Stimulated activated naive CD4-positive, alpha-beta T cell treated with Interleukin-2 at 50 U/mL for 16 hours (primary cell): ENCODE results near the gene KLHDC3.

Experiments used
- DNase-seq: peaks from one replicate; lab custom pipeline; 2025; lab: John Stamatoyannopoulos, UW

The KLHDC3 gene

DNA sequence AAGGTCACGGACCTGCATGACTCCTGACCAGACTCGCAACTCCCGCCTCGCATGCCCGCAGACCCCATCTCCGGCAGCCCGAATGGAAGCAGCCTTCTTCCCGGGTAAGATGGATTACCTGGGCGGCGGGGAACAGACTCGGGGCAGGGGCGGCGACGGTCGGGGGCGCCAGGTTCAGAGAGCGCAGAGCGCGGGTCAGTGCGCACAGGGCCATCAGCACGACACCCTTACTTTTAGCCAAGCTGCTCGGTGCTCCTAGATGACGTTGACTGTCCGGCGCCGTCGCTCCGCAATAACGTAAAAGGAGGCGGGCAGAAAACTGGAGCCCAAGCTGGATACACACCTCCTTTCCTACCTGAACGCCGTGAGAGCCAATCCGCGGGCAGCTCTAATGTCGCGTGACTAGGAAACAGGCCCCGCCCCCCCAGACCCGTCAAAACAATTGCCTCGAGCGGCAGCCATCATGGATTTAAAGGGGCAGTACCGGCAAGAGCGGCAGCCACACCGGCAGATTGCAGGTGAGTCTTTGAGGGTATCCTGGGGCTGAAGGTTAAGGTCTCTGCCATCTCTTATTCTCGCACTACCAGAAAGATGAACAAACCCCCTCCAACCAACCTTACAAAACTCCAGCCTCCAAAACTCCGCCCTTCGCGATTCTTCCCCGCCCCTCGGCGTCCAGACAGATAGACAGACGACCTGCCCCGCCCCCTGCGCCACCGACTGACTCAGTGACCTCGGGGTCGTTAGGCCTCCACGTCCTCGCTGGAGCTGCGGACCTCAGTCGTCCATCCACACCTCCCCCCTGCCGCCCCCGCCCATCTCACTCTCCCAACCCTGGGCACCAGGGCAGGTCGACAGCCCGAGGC lies 45.4 kb downstream of the KLHDC3 start, which contains the start of the genes KLC4 and MRPL2:
TSS of gene KLC4 (plus strand) at position 464 of the 866 bp plus-strand sequence. CDS start 1,705 bp downstream, outside the sequence.
TSS of gene MRPL2 (minus strand) at position 267 of the 866 bp plus-strand sequence. CDS start at position 214, 53 bp downstream.
- peak; percentile 98 for DNase-seq

DNA sequence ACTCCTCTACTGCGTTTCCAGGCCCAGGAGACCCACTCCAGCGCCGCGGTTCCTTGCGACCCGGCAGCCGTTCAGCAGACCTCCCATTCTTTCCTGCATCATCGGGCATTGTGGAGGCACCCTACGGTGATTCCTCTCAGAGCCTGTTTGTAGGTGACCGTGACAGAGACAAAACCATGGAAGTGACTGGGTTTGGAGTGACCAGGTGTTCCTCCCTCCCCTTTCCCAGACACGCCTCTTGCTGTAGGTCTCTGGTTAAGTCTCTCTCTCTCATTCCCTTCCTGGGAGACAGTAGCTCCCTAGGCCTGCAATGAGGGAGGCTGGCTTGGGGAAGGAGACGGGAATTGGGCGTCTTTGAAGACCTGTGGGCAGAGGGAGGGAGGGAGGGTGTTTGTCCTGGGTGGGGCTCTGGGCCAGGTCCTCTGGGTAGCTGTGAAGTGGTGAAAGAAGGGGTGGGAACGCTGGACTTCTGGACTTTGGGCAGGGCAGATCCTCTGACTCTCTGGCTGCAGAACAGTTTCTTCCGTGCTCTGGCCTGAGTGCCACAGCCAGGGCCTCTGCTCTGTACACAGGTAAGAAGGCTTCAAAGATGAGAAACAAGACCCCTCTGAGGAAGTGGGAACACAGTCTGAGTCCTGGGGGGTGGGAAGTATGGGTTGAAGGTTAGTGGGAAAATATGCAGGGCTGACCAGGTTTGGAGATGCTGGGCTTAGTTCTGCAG lies 46.1 kb downstream of the KLHDC3 start:
- DNase-seq, result no peak

DNA sequence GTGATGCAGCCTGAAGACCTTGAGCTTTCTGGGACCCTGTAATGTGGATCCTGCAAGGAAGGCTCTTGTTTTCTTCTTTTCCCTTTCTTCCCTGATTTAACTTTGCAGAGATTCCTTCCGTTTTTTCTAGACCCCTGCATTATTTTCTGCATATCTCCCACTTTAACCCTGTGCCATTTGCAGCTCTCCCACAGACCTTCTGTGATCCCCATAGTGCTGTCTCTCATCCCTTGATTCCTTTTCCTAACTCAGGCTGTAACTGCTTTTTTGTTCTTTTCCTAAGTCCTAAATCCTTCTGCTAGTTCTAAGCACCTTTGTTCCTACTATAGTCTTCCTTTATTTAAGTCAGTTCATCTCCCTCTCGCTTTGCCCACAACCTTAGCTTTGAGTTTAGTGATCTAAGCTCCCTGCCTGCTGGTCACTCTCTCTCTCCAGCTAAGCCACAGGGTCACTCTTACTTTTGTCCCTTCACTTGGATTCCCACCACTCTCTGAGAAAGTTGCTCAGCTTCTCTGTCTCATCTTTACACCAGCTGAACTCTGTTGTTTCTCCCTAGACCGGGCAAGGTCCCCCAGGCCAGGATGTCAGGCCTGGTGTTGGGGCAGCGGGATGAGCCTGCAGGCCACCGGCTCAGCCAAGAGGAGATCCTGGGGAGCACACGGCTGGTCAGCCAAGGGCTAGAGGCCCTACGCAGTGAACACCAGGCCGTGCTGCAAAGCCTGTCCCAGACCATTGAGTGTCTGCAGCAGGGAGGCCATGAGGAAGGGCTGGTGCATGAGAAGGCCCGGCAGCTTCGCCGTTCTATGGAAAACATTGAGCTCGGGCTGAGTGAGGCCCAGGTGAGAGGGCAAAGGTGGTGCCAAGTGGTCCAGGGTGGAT lies 46.9 kb downstream of the KLHDC3 start:
- no peak for DNase-seq

DNA sequence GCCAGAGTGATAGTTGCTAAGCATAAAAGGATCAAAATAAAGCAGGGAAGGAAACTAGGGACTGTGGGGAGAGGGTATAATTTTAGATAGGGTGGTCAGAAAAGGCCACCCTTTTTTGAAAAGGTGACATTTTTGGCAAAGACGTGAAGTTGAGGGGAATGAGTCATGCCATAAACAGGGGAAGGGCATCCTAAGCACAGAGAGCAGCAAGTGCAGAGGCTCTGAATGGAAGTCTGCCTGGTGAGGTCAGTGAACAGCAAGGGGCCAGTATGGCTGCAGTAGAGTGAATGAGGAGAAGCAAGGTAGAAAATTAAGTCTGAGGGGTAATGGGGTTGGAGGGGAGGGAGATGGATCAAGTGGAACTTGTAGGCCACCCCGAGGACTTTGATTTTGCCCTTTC lies 47.8 kb downstream of the KLHDC3 start:
- no peak for DNase-seq

DNA sequence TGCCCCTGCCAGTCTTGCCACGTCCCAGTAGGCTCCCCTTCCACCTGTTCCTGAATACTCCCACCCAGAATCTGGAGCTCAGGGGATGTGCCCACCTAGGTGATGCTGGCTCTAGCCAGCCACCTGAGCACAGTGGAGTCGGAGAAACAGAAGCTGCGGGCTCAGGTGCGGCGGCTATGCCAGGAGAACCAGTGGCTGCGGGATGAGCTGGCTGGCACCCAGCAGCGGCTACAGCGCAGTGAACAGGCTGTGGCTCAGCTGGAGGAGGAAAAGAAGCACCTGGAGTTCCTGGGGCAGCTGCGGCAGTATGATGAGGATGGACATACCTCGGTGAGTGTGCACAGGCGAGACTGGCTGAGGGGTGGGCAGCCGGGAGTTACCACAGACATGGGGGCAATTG lies 48.8 kb downstream of the KLHDC3 start:
- no peak for DNase-seq

DNA sequence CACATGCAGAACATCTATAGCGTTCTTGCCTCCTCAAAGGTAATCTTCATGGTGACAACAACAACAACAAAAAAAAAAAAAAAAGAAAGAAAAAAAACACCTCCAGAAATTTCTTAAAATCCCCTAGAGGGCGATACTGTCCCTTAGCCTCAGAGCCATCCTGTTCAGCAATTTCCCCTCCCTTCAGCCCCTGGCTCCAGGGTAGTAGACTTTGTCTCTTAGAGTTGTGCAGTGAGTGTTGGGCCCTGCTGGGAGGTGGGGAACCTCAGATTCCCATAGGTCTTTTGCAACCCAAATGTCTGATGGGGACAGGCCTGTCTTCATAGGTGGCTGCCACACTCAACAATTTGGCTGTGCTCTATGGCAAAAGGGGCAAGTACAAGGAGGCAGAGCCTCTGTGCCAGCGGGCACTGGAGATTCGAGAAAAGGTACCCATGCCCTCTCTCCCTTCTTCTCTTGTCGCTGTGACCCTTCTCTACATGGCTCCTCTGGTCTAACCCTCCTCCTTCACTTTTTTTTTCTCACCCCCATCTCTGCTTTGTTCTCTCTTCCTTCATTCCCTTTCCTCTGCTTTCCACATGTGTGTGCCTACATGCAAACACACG lies 56.1 kb downstream of the KLHDC3 start:
- DNase-seq, result no peak
